Measurements from ENCODE around the gene UBTD1. TPM values are rescaled to one million over a fixed set of nuclear protein-coding genes. Genes with fewer than 3 reads are reported as not detected.

Gene UBTD1
- total RNA-seq, 2 donors from 2014 or later: 10.0 to 93.8 TPM

DNA sequence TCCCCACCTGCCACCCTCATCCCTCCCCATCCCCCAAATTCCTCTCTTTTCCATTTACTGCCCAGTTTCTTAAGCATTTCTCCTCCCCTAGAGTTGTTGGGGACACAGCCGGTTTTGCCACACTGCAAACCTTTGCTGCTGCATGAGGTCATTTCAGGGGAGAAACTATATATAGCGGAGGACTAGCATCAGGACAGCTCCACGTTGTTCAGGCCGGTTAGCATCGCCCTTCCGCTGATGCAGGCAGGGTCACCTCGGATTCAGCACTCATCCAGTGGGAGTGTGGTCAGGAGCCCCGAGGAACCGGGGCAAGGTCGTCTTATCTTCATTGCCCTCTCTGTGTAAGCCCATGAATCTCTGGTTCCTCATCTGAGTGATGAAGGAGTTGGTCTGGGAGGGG, 15.6 kb downstream of the UBTD1 start:
- TF ChIP-seq POLR2AphosphoS5 (IDR thresholded peaks at IDR 0.05): no peak
- TF ChIP-seq, protein P1, sequence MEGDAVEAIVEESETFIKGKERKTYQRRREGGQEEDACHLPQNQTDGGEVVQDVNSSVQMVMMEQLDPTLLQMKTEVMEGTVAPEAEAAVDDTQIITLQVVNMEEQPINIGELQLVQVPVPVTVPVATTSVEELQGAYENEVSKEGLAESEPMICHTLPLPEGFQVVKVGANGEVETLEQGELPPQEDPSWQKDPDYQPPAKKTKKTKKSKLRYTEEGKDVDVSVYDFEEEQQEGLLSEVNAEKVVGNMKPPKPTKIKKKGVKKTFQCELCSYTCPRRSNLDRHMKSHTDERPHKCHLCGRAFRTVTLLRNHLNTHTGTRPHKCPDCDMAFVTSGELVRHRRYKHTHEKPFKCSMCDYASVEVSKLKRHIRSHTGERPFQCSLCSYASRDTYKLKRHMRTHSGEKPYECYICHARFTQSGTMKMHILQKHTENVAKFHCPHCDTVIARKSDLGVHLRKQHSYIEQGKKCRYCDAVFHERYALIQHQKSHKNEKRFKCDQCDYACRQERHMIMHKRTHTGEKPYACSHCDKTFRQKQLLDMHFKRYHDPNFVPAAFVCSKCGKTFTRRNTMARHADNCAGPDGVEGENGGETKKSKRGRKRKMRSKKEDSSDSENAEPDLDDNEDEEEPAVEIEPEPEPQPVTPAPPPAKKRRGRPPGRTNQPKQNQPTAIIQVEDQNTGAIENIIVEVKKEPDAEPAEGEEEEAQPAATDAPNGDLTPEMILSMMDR (IDR thresholded peaks at IDR 0.05): no peak
- TF ChIP-seq POLR2A (IDR thresholded peaks at IDR 0.05): no peak

DNA sequence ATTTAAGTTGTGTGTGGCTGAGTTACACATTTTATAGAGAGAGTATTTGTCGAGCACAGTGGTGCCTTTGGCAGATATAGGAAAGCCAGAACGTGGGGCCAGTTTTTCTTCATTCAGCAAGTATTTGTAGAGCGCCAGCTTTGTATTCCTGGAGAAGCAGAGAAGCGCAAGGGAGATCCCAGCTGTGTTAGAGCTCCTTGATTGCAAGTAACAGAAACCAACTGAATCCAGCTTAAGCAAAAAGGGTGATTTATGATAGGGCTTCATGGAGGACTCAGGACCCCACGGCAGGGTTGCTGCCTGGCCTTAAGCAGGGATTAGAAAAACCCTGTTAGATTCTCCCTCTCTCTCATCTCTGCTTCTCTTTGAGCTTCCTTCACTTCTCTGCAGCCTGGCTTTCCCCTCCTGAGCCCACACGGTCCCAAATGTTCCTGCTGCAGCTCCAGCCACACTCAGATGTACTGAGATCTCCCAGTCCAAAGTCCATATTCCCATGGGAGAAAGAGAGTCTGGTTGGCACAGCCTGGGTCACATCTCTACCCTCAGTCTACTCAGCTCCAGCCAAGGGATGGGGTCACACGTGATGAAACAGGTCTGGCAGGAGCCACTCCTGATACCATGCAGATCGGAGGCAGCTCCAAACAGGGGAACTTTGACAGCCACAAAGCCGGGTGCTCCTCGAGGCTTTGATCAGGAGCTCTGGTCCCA, 16.7 kb downstream of the UBTD1 start:
- no peak overlapping the region for H3K27ac ChIP-seq
- no peaks in the 10 kb centered on the region for H3K4me1 ChIP-seq (replicated peaks)
- TF ChIP-seq POLR2A (IDR thresholded peaks at IDR 0.05) (no peak), POLR2AphosphoS5 (IDR thresholded peaks at IDR 0.05) (no peak)
- TF ChIP-seq, protein P1 (IDR thresholded peaks at IDR 0.05): no peak
- WGBS: 52% methylated on average over 10 of the region's 10 CpGs
- H3K36me3 ChIP-seq: no peaks in the 10 kb centered on the region
- intact Hi-C loops (cut with DNase I): no loop called here
- H3K27me3 ChIP-seq (replicated peaks; ENCODE audit: insufficient read depth): no peaks in the 10 kb centered on the region
- DNase-seq (ENCODE audit: low spot score): no peak
- H3K9me3 ChIP-seq: no peaks in the 10 kb centered on the region
- no peak overlapping the region for H3K4me3 ChIP-seq

More for the DNA sequence above, 15.6 kb downstream of the UBTD1 start:
- no peak for DNase-seq (ENCODE audit: low spot score)
- Histone ChIP-seq H3K27ac (no peak overlapping the region), H3K36me3 (no peaks in the 10 kb centered on the region), H3K4me3 (no peak overlapping the region), H3K4me1 (replicated peaks) (no peaks in the 10 kb centered on the region), H3K9me3 (no peaks in the 10 kb centered on the region), H3K27me3 (replicated peaks; ENCODE audit: insufficient read depth) (no peaks in the 10 kb centered on the region)
- intact Hi-C loops (cut with DNase I): no loop called here
- WGBS: 78% methylated on average over 10 of the region's 10 CpGs

DNA sequence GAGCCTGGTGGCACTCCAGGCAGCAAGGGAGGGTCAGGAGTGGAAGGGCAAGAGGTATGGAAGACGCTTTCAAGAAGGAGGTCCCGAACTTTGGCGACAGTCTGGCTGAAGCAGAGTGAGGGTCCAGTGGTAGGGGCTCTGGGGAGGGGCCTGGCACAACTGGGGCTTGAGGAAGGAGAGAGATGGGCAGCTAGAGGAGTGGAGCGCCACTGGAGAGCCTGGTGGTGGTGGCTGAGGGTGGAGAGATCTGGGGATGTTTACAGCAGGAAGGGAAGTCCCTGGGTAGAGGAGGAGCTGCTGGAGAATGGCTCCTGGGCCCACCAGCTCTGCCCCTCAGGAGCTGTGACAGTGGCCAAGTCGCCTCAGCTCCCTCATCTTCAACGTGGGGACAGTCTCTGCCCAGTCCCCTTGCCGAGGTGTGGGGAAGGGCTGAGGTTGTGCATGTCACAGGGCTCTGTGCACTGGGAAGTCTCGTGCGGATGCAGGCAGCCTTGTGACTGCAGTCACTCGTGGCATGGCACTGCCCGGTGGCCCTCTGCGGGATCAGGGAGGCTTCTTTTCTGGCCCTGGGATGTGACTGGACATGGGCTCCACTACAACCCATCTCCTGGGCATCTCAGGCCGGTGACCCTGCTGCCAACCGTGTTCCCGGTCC, 18.5 kb downstream of the UBTD1 start:
- WGBS: 94% methylated on average over 15 of the region's 15 CpGs
- no peaks in the 10 kb centered on the region for H3K36me3 ChIP-seq
- H3K4me1 ChIP-seq (replicated peaks): no peaks in the 10 kb centered on the region
- no peaks in the 10 kb centered on the region for H3K9me3 ChIP-seq
- H3K4me3 ChIP-seq: no peak overlapping the region
- TF ChIP-seq POLR2A (IDR thresholded peaks at IDR 0.05): no peak
- TF ChIP-seq POLR2AphosphoS5 (IDR thresholded peaks at IDR 0.05): no peak
- TF ChIP-seq, protein P1 (IDR thresholded peaks at IDR 0.05): no peak
- H3K27me3 ChIP-seq (replicated peaks; ENCODE audit: insufficient read depth): no peaks in the 10 kb centered on the region
- no peak for DNase-seq (ENCODE audit: low spot score)
- no peak overlapping the region for H3K27ac ChIP-seq
- intact Hi-C loops (cut with DNase I): no loop called here

DNA sequence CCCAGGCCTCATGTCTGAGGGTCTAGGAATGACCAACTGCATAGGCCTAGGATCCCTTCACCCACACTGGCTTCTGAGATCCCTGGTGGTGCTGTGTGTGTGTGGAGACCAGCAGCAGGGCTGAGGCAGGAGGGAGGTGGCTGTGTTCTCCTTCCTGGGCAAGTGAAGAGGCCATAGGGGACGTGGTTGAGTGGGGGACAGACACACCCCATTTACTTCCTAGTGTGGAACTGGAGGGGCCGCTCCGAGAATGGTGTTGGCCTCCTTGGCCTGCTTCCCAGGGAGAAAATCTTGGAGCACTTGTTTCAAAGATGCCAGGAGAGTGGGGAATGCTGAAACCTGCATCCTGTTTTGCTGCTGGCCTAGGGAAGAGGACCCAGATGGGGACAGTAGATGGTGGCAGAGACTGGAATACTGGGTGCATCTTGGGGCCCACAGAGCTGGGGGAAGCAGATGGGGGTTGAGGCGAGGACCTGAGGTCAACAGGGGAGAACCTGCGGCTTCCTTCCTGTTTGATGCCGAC, 19.1 kb downstream of the UBTD1 start:
- no peaks in the 10 kb centered on the region for H3K4me1 ChIP-seq (replicated peaks)
- H3K9me3 ChIP-seq: no peaks in the 10 kb centered on the region
- H3K36me3 ChIP-seq: no peaks in the 10 kb centered on the region
- no peak overlapping the region for H3K27ac ChIP-seq
- TF ChIP-seq, protein P1 (IDR thresholded peaks at IDR 0.05): no peak
- TF ChIP-seq POLR2AphosphoS5 (IDR thresholded peaks at IDR 0.05): no peak
- TF ChIP-seq POLR2A (IDR thresholded peaks at IDR 0.05): no peak
- intact Hi-C loops (cut with DNase I): no loop called here
- H3K4me3 ChIP-seq: no peak overlapping the region
- 77% methylated on average over 6 of the region's 6 CpGs for WGBS
- no peak for DNase-seq (ENCODE audit: low spot score)
- H3K27me3 ChIP-seq (replicated peaks; ENCODE audit: insufficient read depth): no peaks in the 10 kb centered on the region
